PC-9 (cell line): ENCODE measurements around the gene ZNF10. TPM values are rescaled to one million over a fixed set of nuclear protein-coding genes. Genes with fewer than 3 reads are reported as not detected.

Experiments used
- Bru-seq: library from RNA; stranded (reverse); fragments of 400-500 nt; gene quantifications from one replicate; lab custom pipeline; 2021; lab: Mats Ljungman, UMichigan
- BruChase-seq, 2 experiments: library from RNA; stranded (reverse); fragments of 400-500 nt; gene quantifications; one replicate each; lab custom pipeline; 2021; lab: Mats Ljungman, UMichigan
- BruUV-seq: library from RNA; stranded (reverse); fragments of 400-500 nt; replicated peaks from 2 replicates; lab custom pipeline; 2021; lab: Mats Ljungman, UMichigan
- CTCF ChIA-PET: fragments of 300-600 bp; sonication (Branson Sonifier 250); formaldehyde crosslinking; loops from one replicate; lab custom pipeline; 2022; ENCODE audit warnings: antibody characterized with exemption; lab: Charles Lee
- POLR2A ChIA-PET: fragments of 300-600 bp; sonication (Branson Sonifier 250); formaldehyde crosslinking; loops from one replicate; lab custom pipeline; 2022; ENCODE audit warnings: antibody characterized with exemption; ENCODE audit not compliant: unreplicated experiment; lab: Charles Lee
- DNase-seq, 2 experiments: peaks; one replicate each; pipeline versions ENCODE4 v3.0.0 to v3.0.0-alpha.2; 2015 to 2022; ENCODE audit warnings: mixed read lengths in 1 of 2
- H2AFZ ChIP-seq: fragments of 200-600 bp; sonication (generic); 2 replicates; pipeline ENCODE4 v1.8.1; 2017; ENCODE audit warnings: antibody characterized with exemption
- H3F3A ChIP-seq: fragments of 200-600 bp; sonication (generic); 2 replicates; pipeline ENCODE4 v1.8.1; 2017; ENCODE audit warnings: antibody characterized with exemption, mild to moderate bottlenecking, low read depth; ENCODE audit not compliant: insufficient read depth
- H3K27ac ChIP-seq: fragments of 200-600 bp; sonication (generic); 2 replicates; pipeline ENCODE4 v1.6.1; 2016; ENCODE audit warnings: mixed run types
- H3K27me3 ChIP-seq: fragments of 200-600 bp; sonication (generic); 2 replicates; pipeline ENCODE4 v1.6.1; 2016; ENCODE audit warnings: low read depth, mixed run types; ENCODE audit not compliant: insufficient read depth
- H3K36me3 ChIP-seq: fragments of 200-600 bp; sonication (generic); 2 replicates; pipeline ENCODE4 v1.6.1; 2016; ENCODE audit warnings: low read depth, mixed run types
- H3K4me1 ChIP-seq: fragments of 200-600 bp; sonication (generic); replicated peaks from 2 replicates; pipeline ENCODE4 v1.6.1; 2016; ENCODE audit warnings: mixed run types; ENCODE audit not compliant: insufficient read depth
- H3K4me2 ChIP-seq: fragments of 200-600 bp; sonication (generic); 2 replicates; pipeline ENCODE4 v1.6.1; 2017; ENCODE audit warnings: mixed run types
- H3K4me3 ChIP-seq: fragments of 200-600 bp; sonication (generic); 2 replicates; pipeline ENCODE4 v1.6.1; 2016; ENCODE audit warnings: mixed run types
- H3K79me2 ChIP-seq: fragments of 200-600 bp; sonication (generic); 2 replicates; pipeline ENCODE4 v1.6.1; 2017; ENCODE audit warnings: low read depth, mixed run types
- H3K9me2 ChIP-seq: fragments of 200-600 bp; sonication (generic); 2 replicates; pipeline ENCODE4 v1.8.1; 2017; ENCODE audit warnings: mild to moderate bottlenecking; ENCODE audit not compliant: insufficient read depth
- H3K9me3 ChIP-seq: fragments of 200-600 bp; sonication (generic); 2 replicates; pipeline ENCODE4 v1.8.1; 2016; ENCODE audit warnings: low read depth; ENCODE audit not compliant: insufficient read depth
- H4K20me1 ChIP-seq: fragments of 200-600 bp; sonication (generic); 2 replicates; pipeline ENCODE4 v1.8.1; 2017; ENCODE audit not compliant: insufficient read depth
- EZH2 ChIP-seq: fragments of 200-600 bp; sonication (generic); IDR thresholded peaks from 2 replicates; pipeline ENCODE4 v1.8.0; 2017; ENCODE audit warnings: antibody characterized with exemption, low read depth
- intact Hi-C: fragments of 100-400 bp; cut with micrococcal nuclease; formaldehyde crosslinking; loops from one replicate; pipeline ENCODE4 v1.10.0; 2022; ENCODE audit not compliant: unreplicated experiment
- long read RNA-seq: library from polyadenylated mRNA; stranded (forward); transcript quantifications from one replicate; pipeline ENCODE4 v2.0.0, GENCODE V29; 2022
- total RNA-seq: library from RNA; stranded (reverse); gene quantifications from 2 replicates; pipeline ENCODE4 v1.2.3, GENCODE V29; 2021
- TF ChIP-seq, protein P1 (sequence below): fragments of 200-600 bp; sonication (generic); conservative IDR thresholded peaks from 2 replicates; pipeline ENCODE4 v1.6.1; 2017; ENCODE audit warnings: mixed run types, antibody characterized with exemption, mild to moderate bottlenecking, moderate library complexity

ZNF10 gene
- 7.3 and 9.5 TPM in 2 replicates for total RNA-seq
- Bru-seq, nascent RNA, result percentile 54 among the genes with signal in this experiment
- BruChase-seq, experiment 1, labeled RNA remaining after a 2-hour chase, result percentile 71 among the genes with signal in this experiment
- percentile 65 among the genes with signal in this experiment for BruChase-seq, experiment 2, labeled RNA remaining after a 6-hour chase
- long read RNA-seq, partial matches to known transcripts, result 0 of 8 reads
- long read RNA-seq, other reads (novel, unspliced or antisense), result 8 of 8 reads

- Histone ChIP-seq H3K4me1 (peaks cover 9% of the 10 kb centered on the region; the same call in 1 of the 2 replicates), H3F3A (peaks cover 12% of the 10 kb centered on the region), H3K27ac (peak within 1 kb of the TSS; percentile 80), H3K27me3 (no peaks in the 10 kb centered on the region), H3K36me3 (peaks cover 26% of the 10 kb centered on the region), H3K79me2 (0 out of 2 replicates have a peak, but pooled peaks cover 3% of the 10 kb centered on the region), H3K9me2 (no peaks in the 10 kb centered on the region), H3K9me3 (peaks cover 39% of the 10 kb centered on the region), H4K20me1 (no peaks in the 10 kb centered on the region), H2AFZ (peak within 1 kb of the TSS; percentile 100), H3K4me2 (peak within 1 kb of the TSS; percentile 92), H3K4me3 (peak within 1 kb of the TSS; percentile 98)
- CTCF ChIA-PET, result interaction anchor here (0.6 kb wide), 1 partner anchor 109 kb away, joined by 5 read pairs; no protein-coding TSS in a partner anchor
- intact Hi-C loops, result loop anchor here (1.0 to 2.0 kb wide), 2 partner anchors 50 to 51 kb away; partner anchors contain the start of genes ZNF140 and ZNF268
- DNase-seq, result peak; percentile 79 to 96
- no TSS peak for BruUV-seq
- POLR2A ChIA-PET, result no interaction called here
- TF ChIP-seq EZH2, result no peak
- TF ChIP-seq, protein P1, sequence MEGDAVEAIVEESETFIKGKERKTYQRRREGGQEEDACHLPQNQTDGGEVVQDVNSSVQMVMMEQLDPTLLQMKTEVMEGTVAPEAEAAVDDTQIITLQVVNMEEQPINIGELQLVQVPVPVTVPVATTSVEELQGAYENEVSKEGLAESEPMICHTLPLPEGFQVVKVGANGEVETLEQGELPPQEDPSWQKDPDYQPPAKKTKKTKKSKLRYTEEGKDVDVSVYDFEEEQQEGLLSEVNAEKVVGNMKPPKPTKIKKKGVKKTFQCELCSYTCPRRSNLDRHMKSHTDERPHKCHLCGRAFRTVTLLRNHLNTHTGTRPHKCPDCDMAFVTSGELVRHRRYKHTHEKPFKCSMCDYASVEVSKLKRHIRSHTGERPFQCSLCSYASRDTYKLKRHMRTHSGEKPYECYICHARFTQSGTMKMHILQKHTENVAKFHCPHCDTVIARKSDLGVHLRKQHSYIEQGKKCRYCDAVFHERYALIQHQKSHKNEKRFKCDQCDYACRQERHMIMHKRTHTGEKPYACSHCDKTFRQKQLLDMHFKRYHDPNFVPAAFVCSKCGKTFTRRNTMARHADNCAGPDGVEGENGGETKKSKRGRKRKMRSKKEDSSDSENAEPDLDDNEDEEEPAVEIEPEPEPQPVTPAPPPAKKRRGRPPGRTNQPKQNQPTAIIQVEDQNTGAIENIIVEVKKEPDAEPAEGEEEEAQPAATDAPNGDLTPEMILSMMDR, result no peak
Measured at GRCh38 chr12:133130038-133130807, at the start of gene ZNF10, which contains the start of gene ZNF891. TSS of gene ZNF10 (plus strand) at chr12:133130627. CDS start at chr12:133144493, 13,866 bp downstream. TSS of gene ZNF891 (minus strand) at chr12:133130274. CDS start at chr12:133121918, 8,356 bp downstream.

DNA sequence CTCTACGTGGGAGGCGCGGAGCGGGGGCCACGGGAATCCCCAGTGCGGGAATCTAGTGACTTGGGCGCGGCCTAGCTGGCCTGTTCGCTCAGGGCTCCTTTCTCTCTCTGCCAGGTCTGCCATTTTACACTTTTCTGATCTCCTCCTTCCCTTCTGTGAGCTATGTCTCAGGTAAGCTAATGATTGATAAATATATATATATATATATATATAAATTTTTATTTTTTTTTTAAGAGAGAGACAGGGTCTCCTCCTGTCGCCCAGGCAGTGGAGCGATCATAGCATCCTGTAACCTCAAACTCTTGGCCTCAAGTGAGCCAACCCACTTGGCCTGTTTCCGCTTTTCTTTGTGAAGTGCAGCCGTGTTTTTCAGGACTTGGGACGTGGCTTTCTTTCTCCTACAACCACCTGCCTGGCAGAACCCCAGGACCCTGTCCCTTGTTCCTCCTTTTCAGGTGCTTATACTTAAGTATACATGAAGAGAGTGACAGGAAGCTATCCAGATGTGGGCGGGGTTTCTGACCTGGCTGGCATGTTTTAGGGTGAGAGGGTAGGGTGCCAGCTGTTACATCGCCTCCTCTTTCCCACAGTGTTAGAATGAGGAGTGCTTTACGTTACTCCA lies 49.2 kb upstream of the ZNF10 start:
- Histone ChIP-seq H2AFZ (peak overlapping the region; percentile 94), H3K4me1 (peaks cover 7% of the 10 kb centered on the region; the same call in 1 of the 2 replicates), H4K20me1 (no peaks in the 10 kb centered on the region), H3K9me2 (no peaks in the 10 kb centered on the region), H3K36me3 (peaks cover 48% of the 10 kb centered on the region), H3K4me2 (peak overlapping the region; percentile 73), H3K9me3 (peaks cover 79% of the 10 kb centered on the region), H3K4me3 (peak overlapping the region; percentile 85), H3K79me2 (peaks cover 13% of the 10 kb centered on the region), H3K27me3 (no peaks in the 10 kb centered on the region), H3K27ac (peak overlapping the region; percentile 96), H3F3A (peaks cover 20% of the 10 kb centered on the region)
- no TSS peak for BruUV-seq
- CTCF ChIA-PET, result no interaction called here
- POLR2A ChIA-PET, result interaction anchor here (0.6 kb wide), 1 partner anchor 252 kb away, joined by 5 read pairs; the partner anchor contains the start of gene GOLGA3
- no peak for TF ChIP-seq EZH2
- TF ChIP-seq, protein P1, result no peak
- intact Hi-C loops, result loop anchor here (2.0 kb wide), 1 partner anchor 124 kb away; the partner anchor contains the start of gene ZNF605
- peak in 1 of 2 experiments; percentile 3 for DNase-seq

DNA sequence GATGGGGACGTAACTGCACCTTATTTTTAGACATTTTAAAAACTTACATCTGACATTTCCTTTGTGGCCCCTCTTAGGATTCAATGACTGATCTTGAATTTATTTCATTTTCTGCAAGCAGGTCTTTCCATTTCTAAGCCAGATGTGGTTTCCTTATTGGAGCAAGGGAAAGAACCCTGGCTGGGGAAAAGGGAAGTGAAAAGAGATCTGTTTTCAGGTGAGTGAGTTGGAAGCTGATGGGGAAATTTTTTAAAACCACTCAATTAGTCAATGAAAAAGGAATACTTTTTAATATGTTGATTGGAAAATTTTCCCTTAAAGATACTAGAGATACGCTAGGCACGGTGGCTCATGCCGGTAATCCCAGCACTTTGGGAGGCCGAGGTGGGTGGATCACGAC lies 47.1 kb upstream of the ZNF10 start:
- no peak for DNase-seq
- peaks cover 7% of the 10 kb centered on the region; the same call in 1 of the 2 replicates for H3K4me1 ChIP-seq
- peaks cover 67% of the 10 kb centered on the region for H3K9me3 ChIP-seq
- H3K27me3 ChIP-seq, result no peaks in the 10 kb centered on the region
- ChIA-PET POLR2A (no interaction called here), CTCF (no interaction called here)
- intact Hi-C loops, result no loop called here
- H4K20me1 ChIP-seq, result no peaks in the 10 kb centered on the region
- H3K27ac ChIP-seq, result no peak overlapping the region
- no peak for TF ChIP-seq EZH2
- TF ChIP-seq, protein P1, result no peak
- no peak overlapping the region for H3K4me2 ChIP-seq
- no peak overlapping the region for H2AFZ ChIP-seq
- peak overlapping the region; percentile 85 for H3K4me3 ChIP-seq
- BruUV-seq, result no TSS peak
- peaks cover 20% of the 10 kb centered on the region for H3F3A ChIP-seq
- H3K9me2 ChIP-seq, result no peaks in the 10 kb centered on the region
- H3K79me2 ChIP-seq, result peaks cover 13% of the 10 kb centered on the region
- peaks cover 69% of the 10 kb centered on the region for H3K36me3 ChIP-seq
